ENCODE results near the gene TSGA10IP.
"Not testable (repeated sequence)": the region's sequence is repeated elsewhere in the genome, so short reads cannot be mapped to it uniquely, and the experiment has no call there.

Gene TSGA10IP

DNA sequence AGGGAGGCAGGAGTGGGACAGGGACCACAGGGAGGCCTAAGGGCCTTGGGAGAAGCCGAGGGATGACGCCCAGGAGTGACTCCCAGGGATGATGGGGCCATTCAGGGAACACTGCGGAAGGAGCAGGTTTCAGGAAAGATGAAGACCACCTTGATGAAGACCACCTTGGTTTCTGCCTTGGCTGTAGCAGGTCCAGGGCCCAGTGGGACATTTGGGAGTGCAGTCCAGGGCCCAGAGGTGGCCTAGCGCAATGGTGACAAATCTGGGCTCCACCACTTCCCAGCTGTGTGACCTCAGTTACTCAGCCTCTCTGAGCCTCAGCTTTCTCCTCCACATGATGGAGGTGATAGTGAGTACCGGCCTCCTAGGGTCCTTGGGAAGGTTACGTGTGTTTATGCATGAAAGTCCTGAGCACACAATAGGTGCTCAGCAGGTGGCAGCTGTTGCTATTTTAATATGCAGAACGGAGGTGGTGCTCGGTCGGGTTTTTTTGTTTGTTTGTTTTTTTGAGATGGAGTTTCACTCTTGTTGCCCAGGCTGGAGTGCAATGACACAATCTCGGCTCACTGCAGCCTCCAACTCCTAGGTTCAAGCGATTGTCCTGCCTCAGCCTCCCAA, 770 bp downstream of the TSGA10IP start:
- H3K4me3 ChIP-seq (ENCODE audit: insufficient read depth, low read depth, low read length, poor library complexity, severe bottlenecking) = no peak overlapping the region
- no peak for DNase-seq
- H3K36me3 ChIP-seq (ENCODE audit: control insufficient read depth, insufficient read depth, low read length) = no peaks in the 10 kb centered on the region
- H3K4me1 ChIP-seq (ENCODE audit: control insufficient read depth, insufficient read depth, low read length, poor library complexity, severe bottlenecking) = no peaks in the 10 kb centered on the region
- H3K9me3 ChIP-seq (ENCODE audit: control insufficient read depth, low read length) = no peaks in the 10 kb centered on the region
- H3K27ac ChIP-seq (ENCODE audit: insufficient read depth, low read length, poor library complexity, severe bottlenecking) = no peak overlapping the region
- no peaks in the 10 kb centered on the region for H3K27me3 ChIP-seq (replicated peaks; ENCODE audit: control insufficient read depth, insufficient read depth, low read length, poor library complexity, severe bottlenecking)

DNA sequence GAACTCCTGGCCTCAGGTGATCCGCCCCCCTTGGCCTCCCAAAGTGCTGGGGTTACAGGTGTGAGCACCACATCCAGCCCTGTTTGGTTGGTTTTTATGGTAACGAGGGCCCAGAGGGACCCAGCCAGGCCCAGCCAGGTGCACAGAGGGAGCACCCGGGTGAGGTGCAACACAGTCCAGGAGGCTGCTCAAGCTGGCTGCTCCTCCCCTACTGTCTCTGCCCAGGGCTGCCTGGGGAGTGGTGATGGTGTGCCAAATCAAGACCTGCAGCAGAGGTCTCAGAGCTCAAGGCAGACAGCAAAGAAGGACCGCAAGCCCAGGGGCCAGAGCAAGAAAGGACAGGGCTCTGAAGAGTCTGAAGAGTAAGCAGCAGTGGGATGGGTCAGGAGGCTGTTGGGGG, 1.4 kb downstream of the TSGA10IP start:
- Histone ChIP-seq H3K4me1 (ENCODE audit: control insufficient read depth, insufficient read depth, low read length, poor library complexity, severe bottlenecking) (no peaks in the 10 kb centered on the region), H3K27me3 (replicated peaks; ENCODE audit: control insufficient read depth, insufficient read depth, low read length, poor library complexity, severe bottlenecking) (no peaks in the 10 kb centered on the region), H3K4me3 (ENCODE audit: insufficient read depth, low read depth, low read length, poor library complexity, severe bottlenecking) (no peak overlapping the region), H3K36me3 (ENCODE audit: control insufficient read depth, insufficient read depth, low read length) (no peaks in the 10 kb centered on the region), H3K9me3 (ENCODE audit: control insufficient read depth, low read length) (no peaks in the 10 kb centered on the region), H3K27ac (ENCODE audit: insufficient read depth, low read length, poor library complexity, severe bottlenecking) (no peak overlapping the region)
- no peak for DNase-seq

DNA sequence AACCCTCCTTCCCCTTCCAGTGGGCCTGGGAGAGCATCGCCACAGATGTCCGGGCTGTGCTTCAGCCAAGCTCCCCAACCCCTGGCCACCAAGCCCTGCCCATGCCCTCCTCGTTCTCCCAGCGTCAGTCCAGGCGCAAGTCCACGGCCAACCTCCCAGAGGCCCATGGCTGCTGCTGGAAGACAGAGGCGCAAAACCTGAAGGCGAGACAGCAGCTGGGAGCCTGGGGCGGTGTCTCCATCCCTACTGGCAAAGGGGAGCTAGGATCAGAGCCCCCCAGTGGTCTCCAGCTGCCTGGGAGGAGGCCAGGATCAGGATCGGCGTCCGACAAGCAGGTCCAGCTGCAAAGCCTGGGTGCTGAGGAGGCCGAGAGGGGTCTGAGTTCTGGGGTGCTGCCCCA, 1.9 kb downstream of the TSGA10IP start:
- H3K9me3 ChIP-seq (ENCODE audit: control insufficient read depth, low read length) = no peaks in the 10 kb centered on the region
- H3K4me3 ChIP-seq (ENCODE audit: insufficient read depth, low read depth, low read length, poor library complexity, severe bottlenecking) = no peak overlapping the region
- H3K36me3 ChIP-seq (ENCODE audit: control insufficient read depth, insufficient read depth, low read length) = no peaks in the 10 kb centered on the region
- DNase-seq = no peak
- no peak overlapping the region for H3K27ac ChIP-seq (ENCODE audit: insufficient read depth, low read length, poor library complexity, severe bottlenecking)
- H3K27me3 ChIP-seq (replicated peaks; ENCODE audit: control insufficient read depth, insufficient read depth, low read length, poor library complexity, severe bottlenecking) = no peaks in the 10 kb centered on the region
- H3K4me1 ChIP-seq (ENCODE audit: control insufficient read depth, insufficient read depth, low read length, poor library complexity, severe bottlenecking) = no peaks in the 10 kb centered on the region

DNA sequence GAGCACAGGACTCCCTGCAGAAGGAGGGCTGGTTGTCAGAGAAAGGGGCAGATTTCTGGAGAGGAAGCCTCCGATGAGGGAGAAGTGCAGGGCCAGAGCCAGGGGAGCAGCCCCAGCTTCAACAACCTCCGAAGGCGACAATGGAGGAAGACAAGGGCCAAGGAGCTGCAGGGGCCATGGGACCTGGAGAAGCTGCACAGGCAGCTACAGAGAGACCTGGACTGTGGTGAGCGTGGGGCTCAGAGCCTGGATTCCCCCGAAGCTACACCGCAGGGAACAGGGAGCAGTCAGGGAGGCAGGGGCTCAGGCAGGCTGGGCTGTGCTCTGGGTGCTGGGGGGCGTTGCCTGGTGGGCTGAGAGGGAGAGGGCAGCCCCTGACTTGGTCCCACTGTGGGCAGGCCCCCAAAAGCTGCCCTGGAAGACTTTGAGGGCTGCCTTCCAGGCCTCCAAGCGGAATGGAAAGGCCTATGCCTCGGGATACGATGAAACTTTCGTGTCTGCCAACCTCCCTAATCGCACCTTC, 2.4 kb downstream of the TSGA10IP start:
- H3K27me3 ChIP-seq (replicated peaks; ENCODE audit: control insufficient read depth, insufficient read depth, low read length, poor library complexity, severe bottlenecking) = no peaks in the 10 kb centered on the region
- no peaks in the 10 kb centered on the region for H3K36me3 ChIP-seq (ENCODE audit: control insufficient read depth, insufficient read depth, low read length)

DNA sequence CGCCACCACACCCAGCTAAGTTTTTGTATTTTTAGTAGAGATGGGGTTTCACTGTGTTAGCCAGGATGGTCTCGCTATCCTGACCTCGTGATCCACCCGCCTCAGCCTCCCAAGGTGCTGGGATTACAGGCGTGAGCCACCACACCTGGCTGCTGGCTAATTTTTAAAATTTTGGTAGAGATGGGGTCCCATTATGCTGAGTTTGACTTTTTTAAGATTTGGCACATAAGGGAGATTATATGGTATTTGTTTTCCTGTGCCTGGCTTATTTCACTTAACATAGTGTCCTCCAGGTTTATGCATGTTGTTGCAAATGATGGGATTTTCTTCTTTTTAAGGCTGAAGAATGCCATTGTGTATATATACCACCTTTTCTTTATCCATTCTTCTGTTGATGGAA, 5.4 kb downstream of the TSGA10IP start:
- not testable (repeated sequence) for H3K4me3 ChIP-seq (ENCODE audit: insufficient read depth, low read depth, low read length, poor library complexity, severe bottlenecking); H3K27me3 ChIP-seq (replicated peaks; ENCODE audit: control insufficient read depth, insufficient read depth, low read length, poor library complexity, severe bottlenecking); DNase-seq; H3K27ac ChIP-seq (ENCODE audit: insufficient read depth, low read length, poor library complexity, severe bottlenecking); H3K36me3 ChIP-seq (ENCODE audit: control insufficient read depth, insufficient read depth, low read length); H3K9me3 ChIP-seq (ENCODE audit: control insufficient read depth, low read length); H3K4me1 ChIP-seq (ENCODE audit: control insufficient read depth, insufficient read depth, low read length, poor library complexity, severe bottlenecking)

More for the DNA sequence above, 2.4 kb downstream of the TSGA10IP start:
- no peaks in the 10 kb centered on the region for H3K9me3 ChIP-seq (ENCODE audit: control insufficient read depth, low read length)
- H3K4me3 ChIP-seq (ENCODE audit: insufficient read depth, low read depth, low read length, poor library complexity, severe bottlenecking) = no peak overlapping the region
- DNase-seq = no peak
- no peak overlapping the region for H3K27ac ChIP-seq (ENCODE audit: insufficient read depth, low read length, poor library complexity, severe bottlenecking)
- no peaks in the 10 kb centered on the region for H3K4me1 ChIP-seq (ENCODE audit: control insufficient read depth, insufficient read depth, low read length, poor library complexity, severe bottlenecking)

DNA sequence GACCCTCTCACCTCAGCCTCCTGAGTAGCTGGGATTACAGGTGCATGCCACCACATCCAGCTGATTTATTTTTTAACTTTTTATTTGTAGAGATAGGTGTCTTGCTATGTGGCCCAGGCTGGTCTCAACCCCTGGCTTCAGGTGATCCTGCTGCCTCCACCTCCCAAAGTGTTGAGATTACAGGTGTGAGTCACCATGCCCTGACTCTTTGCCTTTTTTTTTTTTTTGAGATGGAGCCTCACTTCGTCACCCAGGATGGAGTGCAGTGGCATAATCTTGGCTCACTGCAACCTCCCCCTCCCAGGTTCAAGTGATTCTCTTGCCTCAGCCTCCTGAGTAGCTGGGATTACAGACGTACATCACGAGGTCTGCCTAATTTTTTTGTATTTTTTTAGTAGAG, 6.4 kb downstream of the TSGA10IP start:
- not testable (repeated sequence) for DNase-seq; H3K4me1 ChIP-seq (ENCODE audit: control insufficient read depth, insufficient read depth, low read length, poor library complexity, severe bottlenecking); H3K9me3 ChIP-seq (ENCODE audit: control insufficient read depth, low read length); H3K4me3 ChIP-seq (ENCODE audit: insufficient read depth, low read depth, low read length, poor library complexity, severe bottlenecking); H3K27me3 ChIP-seq (replicated peaks; ENCODE audit: control insufficient read depth, insufficient read depth, low read length, poor library complexity, severe bottlenecking); H3K36me3 ChIP-seq (ENCODE audit: control insufficient read depth, insufficient read depth, low read length); H3K27ac ChIP-seq (ENCODE audit: insufficient read depth, low read length, poor library complexity, severe bottlenecking)

DNA sequence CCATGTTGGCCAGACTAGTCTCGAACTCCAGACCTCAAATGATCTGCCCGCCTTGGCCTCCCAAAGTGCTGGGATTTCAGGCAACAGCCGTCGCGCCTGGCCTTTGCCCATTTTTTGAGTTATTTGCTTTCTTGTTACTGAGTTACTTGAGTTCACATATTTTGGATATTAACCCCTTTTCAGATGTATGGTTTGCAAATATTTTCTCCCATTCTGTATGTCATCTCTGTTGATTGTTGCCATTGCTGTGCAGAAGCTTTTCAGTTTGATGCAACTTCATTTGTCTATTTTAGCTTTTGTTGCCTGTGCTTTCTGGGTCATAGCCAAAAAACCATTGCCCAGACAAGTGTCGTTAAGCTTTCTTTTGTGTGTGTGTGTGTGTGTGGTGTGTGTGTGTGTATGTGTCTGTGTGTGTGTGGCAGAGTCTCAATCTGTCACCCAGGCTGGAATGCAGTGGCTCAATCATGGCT, 6.8 kb downstream of the TSGA10IP start:
- Histone ChIP-seq H3K4me3 (ENCODE audit: insufficient read depth, low read depth, low read length, poor library complexity, severe bottlenecking) (no peak overlapping the region), H3K9me3 (ENCODE audit: control insufficient read depth, low read length) (no peaks in the 10 kb centered on the region), H3K27ac (ENCODE audit: insufficient read depth, low read length, poor library complexity, severe bottlenecking) (no peak overlapping the region), H3K27me3 (replicated peaks; ENCODE audit: control insufficient read depth, insufficient read depth, low read length, poor library complexity, severe bottlenecking) (no peaks in the 10 kb centered on the region), H3K4me1 (ENCODE audit: control insufficient read depth, insufficient read depth, low read length, poor library complexity, severe bottlenecking) (no peaks in the 10 kb centered on the region), H3K36me3 (ENCODE audit: control insufficient read depth, insufficient read depth, low read length) (no peaks in the 10 kb centered on the region)
- DNase-seq = no peak

DNA sequence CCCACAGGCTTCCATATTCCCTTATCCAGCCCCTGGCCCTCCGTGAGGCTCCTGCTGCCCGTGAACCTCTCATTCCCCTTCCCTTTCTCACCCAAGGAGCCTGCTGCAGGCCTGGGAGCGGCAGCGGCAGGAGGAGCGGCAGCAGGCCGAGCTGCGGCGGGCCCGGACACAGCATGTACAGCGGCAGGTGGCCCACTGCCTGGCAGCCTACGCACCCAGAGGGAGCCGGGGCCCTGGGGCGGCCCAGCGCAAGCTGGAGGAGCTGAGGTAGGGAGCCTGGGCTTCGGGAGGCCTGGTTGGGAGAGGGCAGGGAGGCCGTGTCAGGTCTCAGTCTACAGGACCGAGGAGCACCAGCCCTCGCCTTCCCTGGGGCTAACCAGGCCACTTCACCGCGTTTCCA, 8.2 kb downstream of the TSGA10IP start:
- Histone ChIP-seq H3K36me3 (ENCODE audit: control insufficient read depth, insufficient read depth, low read length) (no peaks in the 10 kb centered on the region), H3K4me1 (ENCODE audit: control insufficient read depth, insufficient read depth, low read length, poor library complexity, severe bottlenecking) (peaks cover 3% of the 10 kb centered on the region), H3K27ac (ENCODE audit: insufficient read depth, low read length, poor library complexity, severe bottlenecking) (no peak overlapping the region), H3K9me3 (ENCODE audit: control insufficient read depth, low read length) (no peaks in the 10 kb centered on the region), H3K27me3 (replicated peaks; ENCODE audit: control insufficient read depth, insufficient read depth, low read length, poor library complexity, severe bottlenecking) (no peaks in the 10 kb centered on the region), H3K4me3 (ENCODE audit: insufficient read depth, low read depth, low read length, poor library complexity, severe bottlenecking) (no peak overlapping the region)
- no peak for DNase-seq

DNA sequence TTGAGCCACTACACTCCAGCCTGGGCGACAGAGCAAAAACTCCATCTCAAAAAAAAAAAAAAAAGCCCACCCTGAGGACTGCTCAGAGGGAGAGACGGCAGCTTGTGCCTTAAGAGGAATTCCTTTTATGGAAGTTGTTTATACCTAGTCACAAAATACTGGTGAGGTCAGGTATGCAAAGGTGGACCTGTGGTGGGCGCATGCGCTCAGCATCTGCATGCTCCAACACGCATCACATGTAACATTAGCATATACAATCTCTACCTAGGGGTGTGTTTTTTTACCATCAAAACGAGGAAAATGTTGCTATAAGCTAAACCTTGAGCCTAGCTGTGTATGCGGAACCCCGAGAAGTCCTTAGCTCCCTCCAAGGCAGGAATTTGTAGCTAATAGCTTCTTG, 9.5 kb downstream of the TSGA10IP start:
- H3K27me3 ChIP-seq (replicated peaks; ENCODE audit: control insufficient read depth, insufficient read depth, low read length, poor library complexity, severe bottlenecking) = no peaks in the 10 kb centered on the region
- H3K4me3 ChIP-seq (ENCODE audit: insufficient read depth, low read depth, low read length, poor library complexity, severe bottlenecking) = no peak overlapping the region

DNA sequence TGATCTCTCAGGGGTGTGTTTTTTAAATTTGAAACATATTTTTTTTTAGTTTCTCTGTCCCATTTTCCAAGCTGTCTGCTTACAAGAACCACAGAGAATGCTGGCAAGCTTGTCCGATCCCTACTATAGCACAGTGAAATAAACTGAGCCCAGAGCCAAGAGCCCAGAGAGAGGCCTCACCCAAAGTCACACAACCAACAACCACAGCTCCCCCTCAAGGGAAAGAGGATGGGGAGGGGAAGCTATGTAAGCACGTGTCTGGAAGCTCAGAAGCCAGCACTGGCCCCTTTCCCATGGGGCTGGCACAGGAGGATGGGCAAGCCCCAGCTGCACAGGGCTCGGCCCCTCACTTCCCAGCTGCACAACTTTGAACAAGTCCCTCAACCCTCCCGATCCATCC, 13.0 kb downstream of the TSGA10IP start:
- Histone ChIP-seq H3K27ac (ENCODE audit: insufficient read depth, low read length, poor library complexity, severe bottlenecking) (no peak overlapping the region), H3K4me1 (ENCODE audit: control insufficient read depth, insufficient read depth, low read length, poor library complexity, severe bottlenecking) (peaks cover 15% of the 10 kb centered on the region), H3K36me3 (ENCODE audit: control insufficient read depth, insufficient read depth, low read length) (no peaks in the 10 kb centered on the region)

More for the DNA sequence above, 9.5 kb downstream of the TSGA10IP start:
- Histone ChIP-seq H3K4me1 (ENCODE audit: control insufficient read depth, insufficient read depth, low read length, poor library complexity, severe bottlenecking) (peaks cover 3% of the 10 kb centered on the region), H3K9me3 (ENCODE audit: control insufficient read depth, low read length) (no peaks in the 10 kb centered on the region), H3K36me3 (ENCODE audit: control insufficient read depth, insufficient read depth, low read length) (no peaks in the 10 kb centered on the region), H3K27ac (ENCODE audit: insufficient read depth, low read length, poor library complexity, severe bottlenecking) (no peak overlapping the region)
- no peak for DNase-seq

More for the DNA sequence above, 13.0 kb downstream of the TSGA10IP start:
- Histone ChIP-seq H3K27me3 (replicated peaks; ENCODE audit: control insufficient read depth, insufficient read depth, low read length, poor library complexity, severe bottlenecking) (no peaks in the 10 kb centered on the region), H3K9me3 (ENCODE audit: control insufficient read depth, low read length) (no peaks in the 10 kb centered on the region), H3K4me3 (ENCODE audit: insufficient read depth, low read depth, low read length, poor library complexity, severe bottlenecking) (no peak overlapping the region)
- no peak for DNase-seq
